Common myeloid progenitor, CD34-positive (primary cell): ENCODE measurements around the gene PPME1.

Experiments
- CTCF ChIA-PET: fragments of 350-600 bp; sonication (Branson Sonifier 250); formaldehyde crosslinking; loops from one replicate; lab custom pipeline; 2021; ENCODE audit warnings: antibody characterized with exemption; lab: Charles Lee
- POLR2A ChIA-PET: fragments of 350-600 bp; sonication (Branson Sonifier 250); formaldehyde crosslinking; loops from one replicate; lab custom pipeline; 2021; ENCODE audit warnings: antibody characterized with exemption; lab: Charles Lee
- DNase-seq, 3 donors: peaks; one replicate each; pipeline versions ENCODE4 v3.0.0 to v3.0.0-alpha.2; 2013
- H3K27ac ChIP-seq, 2 experiments: 1 replicate in 1 of 2; 2 replicates in 1 of 2; pipeline ENCODE4 v1.7.0; 2013; ENCODE audit warnings: inconsistent platforms in 2 of 2, low read length in 2 of 2, mild to moderate bottlenecking in 2 of 2, low read depth in 1 of 2, moderate library complexity in 1 of 2; ENCODE audit not compliant: severe bottlenecking in 2 of 2, insufficient read depth in 1 of 2, poor library complexity in 1 of 2
- H3K27me3 ChIP-seq, 5 experiments: replicated peaks in 2 of 5; 1 replicate in 3 of 5; 2 replicates in 2 of 5; pipeline versions ENCODE4 v1.6.1 to v1.7.0; 2013; ENCODE audit warnings: low read length in 4 of 5, mild to moderate bottlenecking in 2 of 5, moderate library complexity in 2 of 5, inconsistent platforms in 1 of 5; ENCODE audit not compliant: insufficient read depth in 5 of 5, control insufficient read depth in 4 of 5
- H3K36me3 ChIP-seq, 4 experiments: 1 replicate in 2 of 4; 2 replicates in 2 of 4; pipeline versions ENCODE4 v1.6.1 to v1.7.0; 2013; ENCODE audit warnings: low read length in 3 of 4, control low read depth in 1 of 4, mild to moderate bottlenecking in 1 of 4; ENCODE audit not compliant: control insufficient read depth in 4 of 4, insufficient read depth in 4 of 4
- H3K4me1 ChIP-seq, 4 experiments: 1 replicate in 3 of 4; 2 replicates in 1 of 4; pipeline versions ENCODE4 v1.6.1 to v1.7.1; 2013; ENCODE audit warnings: low read length in 3 of 4, mild to moderate bottlenecking in 3 of 4, control low read depth in 1 of 4, inconsistent platforms in 1 of 4, moderate library complexity in 1 of 4; ENCODE audit not compliant: control insufficient read depth in 4 of 4, insufficient read depth in 4 of 4; ENCODE audit errors: control extremely low read depth in 1 of 4
- H3K4me3 ChIP-seq, 7 experiments: 1 replicate in 4 of 7; 2 replicates in 3 of 7; pipeline versions ENCODE4 v1.5.1 to v1.7.0; 2013; ENCODE audit warnings: mild to moderate bottlenecking in 7 of 7, low read length in 6 of 7, moderate library complexity in 6 of 7, inconsistent platforms in 2 of 7, low read depth in 2 of 7, control low read depth in 1 of 7; ENCODE audit not compliant: insufficient read depth in 4 of 7, control insufficient read depth in 1 of 7; ENCODE audit errors: extremely low read depth in 1 of 7
- H3K9me3 ChIP-seq, 5 experiments: 1 replicate in 4 of 5; 2 replicates in 1 of 5; pipeline versions ENCODE4 v1.6.1 to v1.7.1; 2013; ENCODE audit warnings: low read length in 4 of 5, mild to moderate bottlenecking in 2 of 5, inconsistent platforms in 1 of 5, low read depth in 1 of 5, moderate library complexity in 1 of 5; ENCODE audit not compliant: control insufficient read depth in 4 of 5, insufficient read depth in 2 of 5; ENCODE audit errors: control extremely low read depth in 1 of 5
- WGBS: methylation state at CpG from one replicate; pipeline ENCODE4 v1.1.5; 2013; ENCODE audit not compliant: insufficient coverage; 5-methylcytosine and 5-hydroxymethylcytosine counted together

The PPME1 gene

DNA sequence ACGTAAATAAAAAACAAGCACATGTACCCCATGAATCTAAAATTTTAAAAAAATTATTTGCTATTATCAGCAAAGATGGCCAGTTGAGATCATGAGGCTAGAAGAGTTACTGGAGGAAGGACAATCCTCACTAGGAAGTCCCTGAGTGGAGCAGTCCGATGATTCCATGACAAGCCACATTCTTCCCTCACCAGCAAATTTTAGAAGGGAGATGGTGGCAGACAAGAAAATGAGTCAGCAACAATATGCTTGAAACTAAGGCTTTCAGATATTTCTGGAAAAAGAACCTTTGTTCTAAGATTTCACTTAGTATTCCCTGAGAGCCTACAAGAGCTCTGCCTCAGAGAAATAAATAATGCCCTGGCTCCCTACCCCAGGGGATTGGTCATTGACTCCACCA, 105.5 kb downstream of the PPME1 start:
- H3K9me3 ChIP-seq = peaks cover 0 to 3% (median 0%) of the 10 kb centered on the region in 5 experiments
- 83% methylated on average over 1 of the region's 2 CpGs for WGBS
- no peaks in the 10 kb centered on the region for H3K36me3 ChIP-seq
- H3K4me3 ChIP-seq = no peak overlapping the region
- DNase-seq = no peak
- no peaks in the 10 kb centered on the region for H3K27me3 ChIP-seq
- POLR2A ChIA-PET = no interaction called here
- CTCF ChIA-PET = interaction anchor here (0.8 to 1.7 kb wide), 2 partner anchors 9 to 18 kb away, joined by 3 read pairs; no protein-coding TSS in a partner anchor
- no peaks in the 10 kb centered on the region for H3K4me1 ChIP-seq
- no peak overlapping the region for H3K27ac ChIP-seq

DNA sequence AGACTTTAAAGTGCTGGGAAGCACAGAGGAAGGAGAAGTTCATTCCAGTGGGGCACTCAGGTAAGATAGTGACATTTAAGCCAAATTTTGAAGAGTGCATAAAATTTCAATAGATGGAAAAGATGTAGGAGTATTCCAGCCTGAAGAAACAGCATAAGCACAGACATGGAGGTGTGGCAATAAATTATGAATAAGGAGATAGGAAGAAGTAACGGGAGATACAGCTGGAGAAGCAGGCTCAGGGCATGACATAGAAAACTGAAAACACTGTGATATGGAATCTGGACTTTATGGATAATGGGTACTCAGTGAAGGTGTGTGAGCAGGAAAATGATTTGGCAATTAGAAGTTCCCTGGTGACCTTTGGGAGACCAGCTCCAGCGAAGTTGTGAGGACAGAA, 107.0 kb downstream of the PPME1 start:
- ChIA-PET CTCF (no interaction called here), POLR2A (no interaction called here)
- no peaks in the 10 kb centered on the region for H3K36me3 ChIP-seq
- WGBS = 100% methylated on average over 2 of the region's 2 CpGs
- H3K4me3 ChIP-seq = no peak overlapping the region
- no peaks in the 10 kb centered on the region for H3K27me3 ChIP-seq
- peaks cover 0 to 3% (median 0%) of the 10 kb centered on the region in 5 experiments for H3K9me3 ChIP-seq
- H3K27ac ChIP-seq = no peak overlapping the region
- DNase-seq = no peak
- H3K4me1 ChIP-seq = no peaks in the 10 kb centered on the region

DNA sequence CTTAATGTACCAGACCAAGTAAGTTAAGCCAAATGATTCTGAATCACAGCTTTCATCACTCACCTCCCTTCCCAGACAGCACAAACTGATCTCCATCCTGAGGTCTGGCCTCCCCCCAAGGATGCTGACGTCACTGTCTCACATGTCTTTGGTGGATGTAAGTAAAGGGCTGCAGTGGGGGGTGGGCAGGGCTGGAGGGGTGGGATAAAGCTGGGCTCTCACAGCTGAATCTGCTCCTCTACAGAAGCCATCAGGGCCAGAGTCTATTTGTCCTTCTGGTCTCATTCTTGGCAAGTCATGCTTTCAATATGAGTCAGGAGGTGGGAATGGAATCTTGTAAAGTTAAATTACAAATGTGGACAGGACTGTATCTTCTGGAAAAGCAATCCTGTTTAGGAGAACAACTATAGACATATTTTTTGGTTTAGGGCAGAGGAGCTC, 107.7 kb downstream of the PPME1 start:
- no peak for DNase-seq
- peaks cover 0 to 3% (median 0%) of the 10 kb centered on the region in 5 experiments for H3K9me3 ChIP-seq
- no peak overlapping the region for H3K27ac ChIP-seq
- no peaks in the 10 kb centered on the region for H3K4me1 ChIP-seq
- H3K36me3 ChIP-seq = no peaks in the 10 kb centered on the region
- H3K27me3 ChIP-seq = no peaks in the 10 kb centered on the region
- H3K4me3 ChIP-seq = no peak overlapping the region
- CTCF ChIA-PET = interaction anchor here (0.5 to 1.3 kb wide), 3 partner anchors 23 to 285 kb away, joined by 3 read pairs; no protein-coding TSS in a partner anchor
- no CpG with 5 or more reads among the region's 1 CpG for WGBS
- POLR2A ChIA-PET = no interaction called here

DNA sequence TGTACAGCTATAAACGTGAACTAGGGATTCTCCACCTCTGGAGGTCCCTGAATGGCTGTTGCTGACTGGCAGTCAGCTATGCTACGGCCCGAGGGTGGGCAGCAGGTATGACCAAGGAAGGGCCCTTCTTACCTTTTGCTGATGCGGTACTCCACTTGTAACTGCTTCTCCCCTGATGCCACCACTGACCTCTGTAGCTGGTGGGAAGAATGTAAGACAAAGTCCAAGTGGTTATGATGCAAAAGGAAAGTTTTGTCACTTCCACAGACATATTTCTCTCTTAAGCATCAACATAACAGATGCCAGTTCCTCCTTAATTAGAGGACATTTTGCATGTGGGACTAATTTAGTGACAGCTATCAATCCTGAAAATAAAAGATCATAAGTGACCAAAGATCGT, 108.2 kb downstream of the PPME1 start:
- H3K36me3 ChIP-seq = no peaks in the 10 kb centered on the region
- H3K9me3 ChIP-seq = peaks cover 0 to 3% (median 0%) of the 10 kb centered on the region in 5 experiments
- no peaks in the 10 kb centered on the region for H3K4me1 ChIP-seq
- H3K27me3 ChIP-seq = no peaks in the 10 kb centered on the region
- 90% methylated on average over 3 of the region's 5 CpGs for WGBS
- ChIA-PET CTCF (interaction anchor here (1.0 to 1.3 kb wide), 2 partner anchors 24 to 42 kb away, joined by 3 read pairs; no protein-coding TSS in a partner anchor), POLR2A (no interaction called here)
- H3K27ac ChIP-seq = no peak overlapping the region
- no peak for DNase-seq
- H3K4me3 ChIP-seq = no peak overlapping the region

DNA sequence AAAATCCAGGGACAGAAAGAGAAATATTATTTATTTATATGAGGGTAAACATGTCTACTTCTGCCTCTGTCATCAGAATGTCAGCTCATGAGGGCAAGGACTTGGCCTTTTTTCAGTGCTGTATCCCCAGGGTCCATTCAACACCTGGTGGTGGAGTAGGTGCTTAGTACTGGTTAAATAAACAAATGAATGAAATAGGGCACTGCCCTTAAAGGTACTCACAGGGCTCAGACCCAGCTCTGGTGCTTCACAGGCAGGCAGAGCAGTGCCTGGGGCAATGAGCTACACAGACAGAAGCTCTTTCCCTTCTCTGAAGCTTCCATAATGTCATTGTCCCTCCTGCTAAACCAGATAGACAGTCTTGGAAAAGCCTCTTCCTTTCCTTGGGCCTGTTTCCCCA, 109.4 kb downstream of the PPME1 start:
- Histone ChIP-seq H3K27me3 (no peaks in the 10 kb centered on the region), H3K4me1 (no peaks in the 10 kb centered on the region), H3K36me3 (no peaks in the 10 kb centered on the region), H3K4me3 (no peak overlapping the region), H3K27ac (no peak overlapping the region), H3K9me3 (peaks cover 0 to 3% (median 0%) of the 10 kb centered on the region in 5 experiments)
- ChIA-PET POLR2A (no interaction called here), CTCF (no interaction called here)
- no peak for DNase-seq

DNA sequence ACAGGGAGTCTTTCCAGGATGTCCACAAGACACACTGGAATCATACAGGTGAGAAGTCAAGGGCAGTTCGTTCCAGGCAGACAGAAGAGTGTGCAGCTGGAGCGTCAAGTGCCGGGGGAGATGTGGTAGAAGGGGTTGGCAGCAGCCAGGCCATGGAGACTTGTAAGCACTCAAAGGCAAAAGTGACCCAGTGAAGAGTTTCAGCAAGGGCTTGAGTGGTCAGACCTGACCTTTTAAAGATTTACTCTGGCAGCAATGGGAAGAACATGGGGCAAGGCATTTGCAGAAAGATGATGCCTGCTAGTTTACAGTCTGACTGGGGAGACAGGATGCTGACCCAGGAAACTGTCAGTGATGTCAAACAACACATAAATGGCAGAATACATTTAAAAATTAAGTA, 111.3 kb downstream of the PPME1 start:
- H3K27ac ChIP-seq = no peak overlapping the region

DNA sequence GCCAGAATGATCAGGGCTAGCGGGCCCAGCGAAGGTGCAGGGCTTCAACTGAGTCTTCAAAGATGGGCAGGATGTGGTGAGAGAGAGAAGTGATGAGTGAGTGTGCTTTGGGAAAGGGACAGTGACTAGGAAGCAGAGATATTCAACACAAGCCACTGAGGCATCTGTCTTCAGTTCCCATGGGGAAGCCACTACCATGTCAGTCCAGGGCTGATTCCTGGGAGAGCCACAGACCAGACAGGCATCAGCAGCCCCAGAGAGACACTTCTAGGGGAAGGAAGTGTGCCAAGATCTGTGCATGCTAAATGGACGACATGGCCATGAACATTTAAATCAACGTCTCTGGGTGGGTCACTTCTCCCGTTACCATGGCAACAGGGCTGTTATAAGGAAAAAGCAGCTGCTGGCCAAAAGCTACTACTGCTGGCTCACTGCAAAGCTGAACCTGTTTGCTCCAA, 111.9 kb downstream of the PPME1 start:
- peaks cover 0 to 2% (median 0%) of the 10 kb centered on the region in 5 experiments for H3K27me3 ChIP-seq
- WGBS = 87% methylated on average over 5 of the region's 5 CpGs

More for the DNA sequence above, 111.3 kb downstream of the PPME1 start:
- ChIA-PET POLR2A (no interaction called here), CTCF (no interaction called here)
- Histone ChIP-seq H3K4me1 (no peaks in the 10 kb centered on the region), H3K36me3 (no peaks in the 10 kb centered on the region), H3K27me3 (peaks cover 0 to 2% (median 0%) of the 10 kb centered on the region in 5 experiments), H3K4me3 (no peak overlapping the region), H3K9me3 (peaks cover 0 to 3% (median 0%) of the 10 kb centered on the region in 5 experiments)
- no peak for DNase-seq
- WGBS = 97% methylated on average over 3 of the region's 3 CpGs

More for the DNA sequence above, 111.9 kb downstream of the PPME1 start:
- CTCF ChIA-PET = no interaction called here
- H3K4me3 ChIP-seq = no peak overlapping the region
- POLR2A ChIA-PET = no interaction called here
- peaks cover 0 to 3% (median 0%) of the 10 kb centered on the region in 5 experiments for H3K9me3 ChIP-seq
- DNase-seq = no peak
- no peaks in the 10 kb centered on the region for H3K36me3 ChIP-seq
- H3K27ac ChIP-seq = no peak overlapping the region
- no peaks in the 10 kb centered on the region for H3K4me1 ChIP-seq
